HepG2 (cell line): ENCODE results near the gene PTEN. TPM values are rescaled to one million over a fixed set of nuclear protein-coding genes. Genes with fewer than 3 reads are reported as not detected.

Experiments
- ATAC-seq: fragments of 200-7000 bp; cut with Tn5 transposase; 3 replicates; pipeline ENCODE4 v1.9.1; 2020; ENCODE audit warnings: mild to moderate bottlenecking, moderate library complexity
- BruUV-seq: library from RNA; stranded (reverse); fragments of 400-500 nt; replicated peaks from 2 replicates; lab custom pipeline; 2021; lab: Mats Ljungman, UMichigan
- CTCF ChIA-PET: fragments of 300-600 bp; formaldehyde crosslinking; extraction: SDS; loops from one replicate; lab custom pipeline; 2021; ENCODE audit warnings: low total read pairs, inconsistent platforms, low intra/inter-chr PET ratio; lab: Yijun Ruan, JAX
- POLR2A ChIA-PET: fragments of 350-600 bp; sonication (Branson Sonifier 250); formaldehyde crosslinking; loops from one replicate; lab custom pipeline; 2020; ENCODE audit warnings: antibody characterized with exemption, inconsistent platforms; lab: Yijun Ruan, JAX
- DNase-seq: peaks from one replicate; pipeline ENCODE4 v3.0.0-alpha.2; 2015; ENCODE audit warnings: low spot score
- FAIRE-seq: peaks from 3 replicates; lab custom pipeline; 2011; peaks lifted over from hg19 to GRCh38; lab: Jason Lieb, UNC
- H2AFZ ChIP-seq: one replicate; pipeline ENCODE4 v1.6.1; 2011; ENCODE audit warnings: low read length, inconsistent platforms
- H3K27ac ChIP-seq: fragments of 300-600 bp; 3 replicates; pipeline ENCODE4 v1.8.0; 2011; ENCODE audit warnings: mixed run types, mild to moderate bottlenecking, mixed read lengths, low read length, inconsistent platforms; ENCODE audit not compliant: insufficient read depth; ENCODE audit errors: extremely low read length
- H3K27me3 ChIP-seq, 2 experiments: fragments of 200-600 bp in 1 of 2; 2 replicates in 1 of 2; 3 replicates in 1 of 2; pipeline versions ENCODE4 v1.6.0 to v1.8.0; 2011; ENCODE audit warnings: low read length in 2 of 2, mild to moderate bottlenecking in 2 of 2, moderate library complexity in 2 of 2, inconsistent platforms in 1 of 2; ENCODE audit not compliant: insufficient read depth in 2 of 2, control insufficient read depth in 1 of 2
- H3K36me3 ChIP-seq, 2 experiments: fragments of 200-600 bp in 1 of 2; replicated peaks in 1 of 2; 2 replicates in 1 of 2; 3 replicates in 1 of 2; pipeline versions ENCODE4 v1.5.1 to v1.8.0; 2011; ENCODE audit warnings: low read length in 2 of 2, inconsistent platforms in 1 of 2; ENCODE audit not compliant: insufficient read depth in 2 of 2, control insufficient read depth in 1 of 2
- H3K4me1 ChIP-seq: 2 replicates; pipeline ENCODE4 v1.5.1; 2012; ENCODE audit warnings: low read length, inconsistent platforms; ENCODE audit not compliant: insufficient read depth
- H3K4me2 ChIP-seq: 2 replicates; pipeline ENCODE4 v1.6.0; 2011; ENCODE audit warnings: low read depth, low read length, inconsistent platforms
- H3K4me3 ChIP-seq, 3 experiments: fragments of 200-600 bp in 1 of 3; sonication (generic), shearing (Covaris generic) in 1 of 3; replicated peaks in 1 of 3; 2 replicates each; pipeline ENCODE4 v1.5.1; 2011 to 2016; ENCODE audit warnings: low read length in 3 of 3, inconsistent platforms in 2 of 3, low read depth in 2 of 3, mild to moderate bottlenecking in 2 of 3, control low read depth in 1 of 3, mixed read lengths in 1 of 3; ENCODE audit not compliant: insufficient read depth in 1 of 3
- H3K79me2 ChIP-seq: one replicate; pipeline ENCODE4 v1.6.1; 2011; ENCODE audit warnings: low read length, inconsistent platforms; ENCODE audit not compliant: insufficient read depth
- H3K9ac ChIP-seq: 2 replicates; pipeline ENCODE4 v1.6.0; 2011; ENCODE audit warnings: mild to moderate bottlenecking, low read depth, low read length, inconsistent platforms; ENCODE audit not compliant: insufficient read depth
- H3K9me3 ChIP-seq: 2 replicates; pipeline ENCODE4 v1.5.1; 2012; ENCODE audit warnings: mild to moderate bottlenecking, low read length
- H4K20me1 ChIP-seq: 2 replicates; pipeline ENCODE4 v1.6.0; 2011; ENCODE audit warnings: inconsistent platforms, mild to moderate bottlenecking, low read length, moderate library complexity; ENCODE audit not compliant: insufficient read depth
- AGO2 ChIP-seq: fragments of 200-400 bp; formaldehyde crosslinking; optimal IDR thresholded peaks from 2 replicates; pipeline ENCODE3; 2017; ENCODE audit warnings: mild to moderate bottlenecking, low read depth, low read length, moderate library complexity
- GATAD1 ChIP-seq: IDR thresholded peaks from 2 replicates; pipeline ENCODE4 v1.6.1; 2016; ENCODE audit warnings: missing genetic modification reagents, missing compliant biosample characterization
- KLF13 ChIP-seq: sonication (generic); formaldehyde crosslinking; IDR thresholded peaks from 2 replicates; pipeline ENCODE4 v1.4.0; 2020; ENCODE audit warnings: mild to moderate bottlenecking, missing genetic modification reagents
- PRPF4 ChIP-seq: fragments of 200-400 bp; formaldehyde crosslinking; IDR thresholded peaks from 2 replicates; pipeline ENCODE4 v1.6.1; 2016; ENCODE audit warnings: low read length, low read depth; ENCODE audit not compliant: poor library complexity, severe bottlenecking
- ZKSCAN5 ChIP-seq: sonication (generic); formaldehyde crosslinking; IDR thresholded peaks from 2 replicates; pipeline ENCODE4 v1.5.1; 2020; ENCODE audit warnings: mild to moderate bottlenecking, missing genetic modification reagents
- ZNF329 ChIP-seq: sonication (generic); formaldehyde crosslinking; IDR thresholded peaks from 2 replicates; pipeline ENCODE4 v1.9.0; 2021; ENCODE audit warnings: low read depth, mild to moderate bottlenecking, missing genetic modification reagents
- WGBS: methylation state at CpG from one replicate; pipeline ENCODE4 v1.1.6; 2017; ENCODE audit warnings: low lambda C conversion rate; 5-methylcytosine and 5-hydroxymethylcytosine counted together
- in situ Hi-C: cut with HindIII; loops from 2 replicates; pipeline ENCODE4 v1.10.0; 2017; ENCODE audit warnings: low pct_unique_long_range_greater_than_20kb; ENCODE audit not compliant: extremely low pct_ligation_motif_present
- intact Hi-C: fragments of 100-400 bp; cut with micrococcal nuclease; formaldehyde crosslinking; loops from one replicate; pipeline ENCODE4 v1.10.0; 2022; ENCODE audit not compliant: unreplicated experiment
- polyA plus RNA-seq, 8 experiments: library from polyadenylated mRNA; depleted of rRNA in 3 of 8; stranded (reverse) in 7 of 8; unstranded in 1 of 8; fragments of >200 nt; fragmentation: Illumina TruSeq in 4 of 8; extraction: Trizol in 4 of 8; gene quantifications; 2 replicates each; pipeline versions ENCODE4 v1.2.1 to v1.2.3, GENCODE V29; 2011 to 2016; ENCODE audit warnings: low read depth in 4 of 8, missing spikeins in 1 of 8, mixed read lengths in 1 of 8; ENCODE audit not compliant: insufficient read depth in 1 of 8
- total RNA-seq, 5 experiments: library from RNA; depleted of rRNA; stranded (reverse); fragments of >200 nt; fragmentation: Illumina TruSeq; extraction: Trizol; gene quantifications; 2 replicates each; pipeline ENCODE4 v1.2.3, GENCODE V29; 2016; ENCODE audit warnings: low read depth in 1 of 5
- TF ChIP-seq, protein P1 (sequence below): sonication (generic); formaldehyde crosslinking; IDR thresholded peaks from 2 replicates; pipeline ENCODE4 v1.8.0; 2022; ENCODE audit warnings: missing genetic modification reagents, low read depth, mild to moderate bottlenecking, borderline replicate concordance
- TF ChIP-seq, protein P2 (sequence below): sonication (generic); formaldehyde crosslinking; IDR thresholded peaks from 2 replicates; pipeline ENCODE4 v1.4.0; 2020; ENCODE audit warnings: missing genetic modification reagents

Gene PTEN
- total and polyA plus RNA-seq, 2 of the 13 experiments (the other 11 are each of a cell fraction or from before 2014, with no cell fraction given): 30.3 to 61.3 TPM

DNA sequence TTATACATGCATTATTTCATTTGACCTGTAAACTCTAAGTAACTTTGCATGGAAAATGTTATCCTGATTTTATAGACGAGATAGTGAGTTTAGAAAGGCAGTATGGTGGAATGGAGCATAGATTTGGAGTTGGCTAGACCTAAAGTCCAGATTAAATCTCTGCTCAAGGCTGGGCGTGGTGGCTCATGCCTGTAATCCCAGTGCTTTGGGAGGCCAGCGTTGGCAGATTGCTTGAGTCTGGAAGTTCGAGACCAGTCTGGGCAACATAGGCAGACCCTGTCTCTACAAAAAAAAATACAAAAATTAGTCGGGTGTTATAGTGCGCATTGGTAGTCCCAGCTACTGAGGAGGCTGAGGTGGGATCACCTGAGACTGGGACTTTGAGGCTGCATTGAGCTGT, 9.4 kb downstream of the PTEN start:
- ChIA-PET CTCF (no interaction called here), POLR2A (interaction anchor here (6.6 kb wide), 1 partner anchor 10 kb away, joined by 26 read pairs; the partner anchor contains the start of genes KLLN and PTEN)
- Histone ChIP-seq H3K27ac (no peak overlapping the region), H3K27me3 (no peaks in the 10 kb centered on the region), H3K4me2 (no peak overlapping the region), H3K36me3 (no peaks in the 10 kb centered on the region; a peak in 1 of 5 replicates), H3K4me3 (no peak overlapping the region), H3K9me3 (no peaks in the 10 kb centered on the region), H2AFZ (no peak overlapping the region), H3K79me2 (peaks cover 90% of the 10 kb centered on the region), H3K4me1 (peaks cover 48% of the 10 kb centered on the region), H3K9ac (no peak overlapping the region), H4K20me1 (peaks cover 34% of the 10 kb centered on the region; the same call in 1 of the 2 replicates)
- no peak for ATAC-seq
- no peak for DNase-seq
- in situ Hi-C loops (no loop called here), intact Hi-C loops (no loop called here)
- TF ChIP-seq, protein P1, sequence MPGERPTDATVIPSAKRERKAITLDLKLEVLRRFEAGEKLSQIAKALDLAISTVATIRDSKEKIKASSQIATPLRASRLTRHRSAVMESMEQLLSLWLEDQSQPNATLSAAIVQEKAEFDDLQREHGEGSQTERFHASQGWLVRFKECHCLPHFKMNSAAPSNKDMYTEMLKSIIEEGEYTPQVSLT: no peak
- no peak for TF ChIP-seq AGO2
- TF ChIP-seq ZKSCAN5 (CRISPR knock-in tag): no peak
- no peak for TF ChIP-seq GATAD1 (CRISPR knock-in tag)
- TF ChIP-seq, protein P2, sequence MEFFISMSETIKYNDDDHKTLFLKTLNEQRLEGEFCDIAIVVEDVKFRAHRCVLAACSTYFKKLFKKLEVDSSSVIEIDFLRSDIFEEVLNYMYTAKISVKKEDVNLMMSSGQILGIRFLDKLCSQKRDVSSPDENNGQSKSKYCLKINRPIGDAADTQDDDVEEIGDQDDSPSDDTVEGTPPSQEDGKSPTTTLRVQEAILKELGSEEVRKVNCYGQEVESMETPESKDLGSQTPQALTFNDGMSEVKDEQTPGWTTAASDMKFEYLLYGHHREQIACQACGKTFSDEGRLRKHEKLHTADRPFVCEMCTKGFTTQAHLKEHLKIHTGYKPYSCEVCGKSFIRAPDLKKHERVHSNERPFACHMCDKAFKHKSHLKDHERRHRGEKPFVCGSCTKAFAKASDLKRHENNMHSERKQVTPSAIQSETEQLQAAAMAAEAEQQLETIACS (CRISPR knock-in tag): no peak
- no peak for TF ChIP-seq PRPF4
- TF ChIP-seq ZNF329 (CRISPR knock-in tag): no peak
- no peak for TF ChIP-seq KLF13 (CRISPR knock-in tag)
- BruUV-seq: no TSS peak
- no peak for FAIRE-seq
- 98% methylated on average over 6 of the region's 6 CpGs for WGBS
